ENCODE results near the gene TMEM31.

TMEM31 gene

DNA sequence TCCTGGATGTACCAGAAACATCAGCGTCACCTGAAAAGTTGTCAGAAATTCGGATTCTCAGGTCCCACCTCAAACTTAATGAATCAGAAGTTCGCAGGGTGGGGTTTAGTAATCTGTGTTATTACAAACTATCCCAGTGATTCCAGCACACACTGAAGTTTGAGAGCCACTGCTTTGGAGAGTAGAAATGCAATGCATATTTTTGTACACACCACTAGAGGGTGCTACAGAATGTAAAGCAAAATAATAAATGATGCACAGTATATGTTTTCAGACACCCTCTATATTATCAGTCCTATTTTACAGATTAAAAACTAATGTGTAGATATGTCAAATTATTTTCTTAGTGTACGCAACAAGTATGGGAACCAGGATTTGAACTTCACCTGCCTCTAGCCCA lies 21.8 kb upstream of the TMEM31 start:
- H3K4me3 ChIP-seq (ENCODE audit: low read length): no peak overlapping the region
- TF ChIP-seq CTCF (conservative IDR thresholded peaks at IDR 0.05; ENCODE audit: low read depth, low read length): peak; percentile 56
- no peak for DNase-seq (ENCODE audit: low read depth)

GRCh38 chrX:103691059-103691458 lies 19.6 kb upstream of the TMEM31 start:
- TF ChIP-seq CTCF (conservative IDR thresholded peaks at IDR 0.05; ENCODE audit: low read depth, low read length): no peak
- DNase-seq (ENCODE audit: low read depth): no peak
- H3K4me3 ChIP-seq (ENCODE audit: low read length): no peak overlapping the region

DNA sequence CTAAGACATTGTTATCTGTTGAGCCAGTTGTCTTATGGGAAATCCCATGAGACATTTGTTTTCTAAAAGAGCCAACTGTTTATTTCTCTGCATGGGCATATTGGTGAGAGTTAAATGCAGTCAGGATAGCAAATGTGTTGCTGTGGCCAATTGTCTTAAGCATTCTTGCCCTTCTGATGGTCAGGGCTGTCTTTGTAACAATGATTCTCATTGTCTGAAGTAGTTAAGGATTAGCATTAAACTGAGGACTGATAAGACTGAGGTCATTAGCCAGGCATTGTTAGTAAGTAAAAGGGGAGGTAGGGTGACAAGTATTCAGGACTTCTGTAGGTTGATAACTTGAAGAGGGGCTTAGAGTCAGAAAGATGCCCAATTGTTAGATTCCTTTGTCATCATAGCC lies 13.0 kb upstream of the TMEM31 start:
- no peak for DNase-seq (ENCODE audit: low read depth)
- no peak for TF ChIP-seq CTCF (conservative IDR thresholded peaks at IDR 0.05; ENCODE audit: low read depth, low read length)
- H3K4me3 ChIP-seq (ENCODE audit: low read length): no peak overlapping the region

DNA sequence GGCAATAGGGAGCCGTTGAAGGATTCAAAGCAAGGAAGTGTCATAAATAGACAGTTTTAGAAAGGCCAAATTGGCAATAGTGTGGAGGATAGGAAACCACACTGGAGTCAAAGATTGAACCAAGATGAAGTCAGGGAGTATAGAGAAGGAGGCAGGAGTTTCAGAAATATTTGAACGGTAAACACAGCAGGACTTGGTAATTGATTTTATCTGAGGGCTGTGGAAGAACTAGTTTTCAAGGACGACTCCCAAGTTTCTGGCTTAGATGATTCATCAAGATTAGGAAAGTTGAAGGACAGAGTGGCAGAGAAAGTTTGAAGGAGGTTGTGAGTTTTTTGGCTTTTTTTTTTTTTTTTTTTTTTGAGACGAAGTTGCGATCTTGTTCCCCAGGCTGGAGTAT lies 11.5 kb upstream of the TMEM31 start:
- DNase-seq (ENCODE audit: low read depth): no peak
- no peak for TF ChIP-seq CTCF (conservative IDR thresholded peaks at IDR 0.05; ENCODE audit: low read depth, low read length)
- H3K4me3 ChIP-seq (ENCODE audit: low read length): no peak overlapping the region

GRCh38 chrX:103704863-103705262 lies 5.8 kb upstream of the TMEM31 start:
- H3K4me3 ChIP-seq (ENCODE audit: low read length): no peak overlapping the region
- DNase-seq (ENCODE audit: low read depth): no peak
- no peak for TF ChIP-seq CTCF (conservative IDR thresholded peaks at IDR 0.05; ENCODE audit: low read depth, low read length)

- peak; percentile 40 for DNase-seq (ENCODE audit: low read depth)
Measured at GRCh38 chrX:103716962-103717361, 6.3 kb downstream of the TMEM31 start.

DNA sequence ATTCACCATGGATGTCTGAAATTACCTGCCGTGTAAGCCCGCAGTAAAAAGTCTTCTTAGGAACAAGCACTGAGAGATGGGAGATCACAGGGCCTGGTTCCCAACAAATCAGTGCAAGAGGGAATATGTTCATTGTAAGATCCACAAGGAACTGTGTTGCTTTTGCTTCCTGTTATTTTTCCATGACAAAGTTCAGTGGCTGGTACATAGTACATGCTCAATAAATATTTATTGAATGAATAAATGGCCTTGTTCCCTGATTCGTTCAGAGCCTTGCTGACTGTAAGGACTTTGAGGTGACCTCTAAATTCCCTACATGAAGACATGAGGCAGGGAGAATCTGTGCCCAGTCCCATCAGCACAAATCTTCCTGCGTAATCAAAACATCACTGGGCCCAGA lies 7.4 kb downstream of the TMEM31 start:
- TF ChIP-seq CTCF (conservative IDR thresholded peaks at IDR 0.05; ENCODE audit: low read depth, low read length): no peak
- DNase-seq (ENCODE audit: low read depth): no peak

More at GRCh38 chrX:103716962-103717361, 6.3 kb downstream of the TMEM31 start:
- no peak overlapping the region for H3K4me3 ChIP-seq (ENCODE audit: low read length)
- no peak for TF ChIP-seq CTCF (conservative IDR thresholded peaks at IDR 0.05; ENCODE audit: low read depth, low read length)

More for the DNA sequence above, 7.4 kb downstream of the TMEM31 start:
- H3K4me3 ChIP-seq (ENCODE audit: low read length): no peak overlapping the region

Data from retinal pigment epithelial cell (primary cell).